Stimulated activated CD4-positive, alpha-beta T cell treated with anti-CD3 and anti-CD28 coated beads, Interleukin-12 subunit alpha, Interleukin-12 subunit beta, amount 100 ng/mL, for 48 hours (primary cell): Measurements from ENCODE around the gene SIN3B.

Source experiments
- DNase-seq, 3 donors: peaks; one replicate each; pipeline ENCODE4 v3.0.0-alpha.2; 2020; ENCODE audit warnings: low read depth in 2 of 3, low spot score in 1 of 3

The SIN3B gene

DNA sequence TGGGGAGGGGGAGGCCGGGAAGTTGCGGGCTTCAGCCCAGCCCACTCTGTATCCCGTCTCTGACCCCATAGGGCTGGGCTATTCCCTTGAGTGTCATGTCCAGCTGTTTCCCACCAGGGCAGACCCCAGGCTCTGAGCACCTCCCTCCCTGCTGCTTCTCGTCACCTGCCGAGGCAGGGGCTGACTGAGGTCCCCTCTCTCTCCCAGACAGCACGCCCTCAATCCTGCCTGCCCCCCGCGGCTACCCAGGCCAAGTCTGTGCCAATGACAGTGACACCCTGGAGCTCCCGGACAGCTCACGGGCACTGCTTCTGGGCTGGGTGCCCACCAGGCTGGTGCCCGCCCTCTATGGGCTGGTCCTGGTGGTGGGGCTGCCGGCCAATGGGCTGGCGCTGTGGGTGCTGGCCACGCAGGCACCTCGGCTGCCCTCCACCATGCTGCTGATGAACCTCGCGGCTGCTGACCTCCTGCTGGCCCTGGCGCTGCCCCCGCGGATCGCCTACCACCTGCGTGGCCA, 60.2 kb downstream of the SIN3B start:
- DNase-seq: no peak

- DNase-seq: no peak
Measured at GRCh38 chr19:16889883-16890460, 60.8 kb downstream of the SIN3B start.

- no peak for DNase-seq
Measured at GRCh38 chr19:16890461-16891184, 61.4 kb downstream of the SIN3B start.

GRCh38 chr19:16891696-16892382, 62.6 kb downstream of the SIN3B start:
- no peak for DNase-seq

DNA sequence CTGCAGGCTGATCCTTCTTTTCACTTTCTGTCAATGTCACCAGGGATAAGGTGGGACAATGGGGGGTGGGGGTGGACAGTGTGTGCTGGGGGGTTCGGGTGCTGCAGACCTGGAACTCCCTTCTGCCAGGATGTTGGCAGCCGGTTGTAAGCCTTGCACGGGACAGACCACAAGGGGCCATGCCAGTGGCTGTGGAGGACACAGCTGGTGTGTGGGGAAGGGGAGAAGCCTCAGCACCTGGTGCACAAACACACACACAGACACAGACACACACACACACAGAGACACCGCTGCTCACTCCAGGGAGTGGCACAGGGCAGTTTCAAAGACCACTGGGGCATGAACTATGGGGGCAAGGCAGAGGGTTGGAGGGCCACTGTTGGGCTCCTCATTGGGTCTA, 63.2 kb downstream of the SIN3B start:
- no peak for DNase-seq

GRCh38 chr19:16892868-16893685, 63.9 kb downstream of the SIN3B start:
- no peak for DNase-seq

DNA sequence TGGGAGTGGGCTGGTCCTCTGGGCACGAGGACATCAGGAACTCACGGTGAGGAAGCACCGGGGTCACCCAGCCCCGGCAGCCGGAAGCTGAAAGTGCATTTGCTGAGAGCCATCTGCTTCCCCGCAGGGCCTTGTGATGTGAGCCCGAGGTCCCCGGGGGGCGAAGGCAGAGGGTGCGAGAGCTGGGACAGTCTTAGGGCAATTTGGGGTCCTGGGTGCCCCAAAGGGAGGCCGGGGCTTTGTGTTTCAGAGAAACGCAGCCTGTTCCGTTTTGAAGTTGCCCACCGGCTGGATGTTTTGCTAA, 64.4 kb downstream of the SIN3B start:
- DNase-seq: no peak

GRCh38 chr19:16894080-16894479, 64.9 kb downstream of the SIN3B start:
- DNase-seq: no peak

GRCh38 chr19:16895467-16896145, 66.4 kb downstream of the SIN3B start:
- DNase-seq: no peak

DNA sequence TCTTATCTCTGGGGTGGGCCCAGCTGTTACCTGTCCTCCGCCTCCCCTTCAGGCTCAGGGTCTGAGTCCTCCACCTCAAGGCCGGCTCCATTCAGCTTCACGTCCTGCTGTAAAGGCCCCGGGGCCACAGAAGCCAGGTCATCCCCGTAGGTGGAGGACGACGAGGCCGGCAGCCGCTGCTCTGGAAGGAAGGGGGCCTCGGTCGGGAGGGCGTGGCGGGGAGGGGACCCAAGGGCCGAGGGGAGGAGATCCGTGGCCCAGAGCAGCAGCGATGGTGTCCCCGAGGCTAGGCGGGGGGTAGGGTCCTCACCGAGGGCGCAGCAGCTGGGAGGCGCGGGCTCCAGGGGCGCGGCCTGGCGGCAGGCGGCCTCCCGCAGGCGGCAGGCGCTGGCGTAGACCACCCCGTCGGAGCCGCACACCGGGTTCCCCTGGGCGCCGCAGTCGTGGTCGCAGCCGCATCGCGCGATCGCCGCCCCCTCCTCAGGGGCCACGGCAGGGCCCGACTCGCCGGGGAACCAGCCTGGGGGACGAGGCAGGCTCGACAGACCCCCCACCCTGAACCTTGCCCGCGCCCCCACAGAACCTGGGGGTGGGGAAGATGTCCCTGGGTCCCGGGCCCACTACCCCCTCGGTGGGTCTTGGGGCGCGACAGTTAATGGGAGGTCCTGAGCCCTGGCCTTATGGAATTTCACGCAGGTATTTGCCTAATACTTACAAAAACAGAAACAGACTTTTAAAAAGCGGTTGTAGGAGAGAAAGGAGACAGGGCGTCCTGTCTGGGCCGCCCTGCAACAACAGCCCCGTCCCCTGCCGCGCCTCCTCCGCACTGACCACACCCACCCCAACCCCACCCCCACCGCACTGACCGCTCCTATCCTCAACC, 67.2 kb downstream of the SIN3B start:
- no peak for DNase-seq

- peak; percentile 60 to 65 (median 62) for DNase-seq
Measured at GRCh38 chr19:16897029-16897855, 68.0 kb downstream of the SIN3B start.

GRCh38 chr19:16897856-16898161, 68.6 kb downstream of the SIN3B start:
- no peak for DNase-seq

DNA sequence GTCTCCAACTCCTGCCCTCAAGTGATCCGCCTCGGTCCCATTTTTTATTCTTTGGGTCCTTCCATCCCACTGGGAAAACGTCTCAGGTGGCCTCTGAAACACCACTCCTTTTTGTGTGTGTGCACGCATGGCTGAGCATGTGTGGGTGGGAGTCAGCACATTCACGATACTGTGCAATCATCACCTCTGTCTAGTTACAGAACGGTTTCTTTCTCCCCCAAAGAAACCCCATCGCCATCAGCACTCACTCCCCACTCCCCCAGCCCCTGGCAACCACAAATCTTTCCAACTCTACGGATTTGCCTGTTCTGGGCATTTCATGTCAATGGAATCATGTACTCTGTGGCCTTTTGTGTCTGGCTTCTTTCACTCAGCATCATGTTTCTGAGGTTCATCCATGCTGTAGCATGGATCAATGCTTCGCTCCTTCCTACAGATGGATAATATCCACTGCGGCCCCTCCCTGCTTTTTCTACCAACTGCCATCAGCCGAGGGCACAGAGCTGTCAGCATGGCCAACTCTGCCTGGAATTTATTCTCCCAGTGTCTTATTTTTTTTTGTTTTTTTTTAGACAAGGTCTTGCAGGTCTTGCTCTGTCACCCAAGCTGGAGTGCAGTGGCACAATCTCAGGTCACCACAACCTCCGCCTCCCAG, 69.3 kb downstream of the SIN3B start:
- no peak for DNase-seq

GRCh38 chr19:16899566-16900075, 70.4 kb downstream of the SIN3B start:
- peak in 2 of 3 donors; percentile 20 to 22 for DNase-seq

- no peak for DNase-seq
Measured at GRCh38 chr19:16901491-16902175, 72.4 kb downstream of the SIN3B start.

DNA sequence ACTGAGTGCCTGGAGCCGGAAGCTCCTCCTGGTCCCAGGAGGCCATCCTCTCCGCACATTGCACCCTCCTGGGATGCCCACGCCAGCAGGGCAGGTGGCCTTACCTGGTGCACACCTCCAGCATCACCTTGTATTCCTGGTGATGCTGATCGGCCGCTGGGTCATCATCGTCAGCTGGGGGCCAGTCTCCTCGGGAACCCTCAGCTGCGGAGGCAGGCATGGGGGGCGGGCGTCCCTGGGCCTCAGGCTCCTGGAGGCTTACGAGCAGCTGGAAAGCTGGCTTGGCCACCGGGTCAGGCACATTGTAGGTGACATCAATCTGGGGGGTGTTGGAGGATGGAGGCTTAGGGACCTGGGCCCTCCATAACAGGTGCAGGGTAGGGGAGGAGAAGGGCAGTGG, 73.3 kb downstream of the SIN3B start:
- DNase-seq: no peak

GRCh38 chr19:16903347-16903746, 74.1 kb downstream of the SIN3B start:
- DNase-seq: no peak

DNA sequence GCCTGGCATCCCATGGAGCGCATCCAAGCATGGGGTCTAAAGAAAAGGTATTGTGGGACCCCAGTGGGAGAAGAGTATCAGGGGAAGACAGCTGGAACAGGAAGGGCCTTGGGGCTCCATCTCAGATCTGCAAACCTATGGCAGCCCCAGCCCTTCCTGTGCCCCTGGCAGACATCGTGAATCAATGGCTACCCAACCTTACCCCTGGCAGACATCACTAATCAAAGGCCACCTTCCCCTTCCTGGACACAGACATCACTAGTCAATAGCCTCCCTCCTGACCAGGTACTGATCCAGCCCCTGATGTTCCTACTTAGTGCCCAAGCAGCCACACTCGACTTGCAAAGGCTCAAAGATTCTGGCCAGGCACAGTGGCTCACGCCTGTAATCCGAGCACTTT, 75.4 kb downstream of the SIN3B start:
- no peak for DNase-seq
